NCI-H526 treated with DMSO at 0.1 percent for 48 hours (cell line): Measurements from ENCODE around the gene GNAZ.

Experiments
- DNase-seq: peaks from one replicate; lab custom pipeline; 2025; lab: John Stamatoyannopoulos, UW

GNAZ gene

DNA sequence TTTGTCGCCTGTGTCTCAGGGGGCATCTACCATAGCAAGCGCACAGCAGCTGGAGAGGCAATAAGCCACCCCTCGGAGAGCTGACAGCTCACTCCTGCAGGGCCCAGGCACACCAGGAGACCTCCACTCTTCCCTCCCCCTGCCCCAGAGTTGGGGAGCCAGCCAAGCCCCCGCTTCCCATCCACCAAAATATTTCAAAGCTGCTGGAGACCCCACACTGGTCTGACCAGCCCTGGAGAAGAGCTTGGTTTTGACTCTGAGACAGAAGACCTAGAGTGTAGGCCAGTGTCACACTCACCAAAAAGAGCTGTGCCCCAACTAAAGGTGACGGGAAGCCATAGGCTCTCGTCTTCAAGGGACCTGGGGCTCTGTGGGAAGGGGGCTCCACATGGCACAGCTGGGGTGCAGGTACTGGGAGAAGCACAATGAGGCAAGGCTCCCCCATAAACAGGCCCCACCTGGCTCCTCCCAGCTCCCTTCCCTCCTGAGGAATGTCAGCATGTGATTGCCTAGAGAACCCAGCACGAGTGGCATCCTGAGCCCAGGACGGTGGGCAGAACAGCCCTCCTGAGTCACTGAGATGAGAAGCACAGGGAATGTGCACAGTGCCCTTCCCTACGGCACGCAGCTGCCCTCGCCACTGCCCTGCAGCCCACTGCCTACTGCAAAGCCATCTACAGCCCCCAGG is 5.8 kb upstream of the GNAZ start:
- no peak for DNase-seq

DNA sequence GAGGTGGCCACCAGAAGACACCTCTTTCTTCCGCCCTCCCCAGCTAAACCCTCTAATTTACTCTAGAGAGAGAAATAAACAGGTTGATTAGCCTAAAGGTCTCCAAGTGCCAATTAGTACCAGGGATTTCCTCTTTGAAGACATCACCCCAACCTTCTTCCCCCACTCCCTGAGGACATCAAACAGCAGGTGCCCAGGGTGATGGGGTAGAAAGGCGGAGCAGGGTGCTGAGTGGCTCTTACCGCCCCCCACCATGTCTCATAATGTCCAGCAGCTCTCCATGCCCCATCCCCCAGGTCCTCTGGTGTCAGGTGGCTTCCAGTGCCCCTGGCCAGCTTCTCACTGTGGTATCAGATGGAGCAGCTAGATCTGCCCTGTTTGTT is 5.3 kb upstream of the GNAZ start:
- no peak for DNase-seq

DNA sequence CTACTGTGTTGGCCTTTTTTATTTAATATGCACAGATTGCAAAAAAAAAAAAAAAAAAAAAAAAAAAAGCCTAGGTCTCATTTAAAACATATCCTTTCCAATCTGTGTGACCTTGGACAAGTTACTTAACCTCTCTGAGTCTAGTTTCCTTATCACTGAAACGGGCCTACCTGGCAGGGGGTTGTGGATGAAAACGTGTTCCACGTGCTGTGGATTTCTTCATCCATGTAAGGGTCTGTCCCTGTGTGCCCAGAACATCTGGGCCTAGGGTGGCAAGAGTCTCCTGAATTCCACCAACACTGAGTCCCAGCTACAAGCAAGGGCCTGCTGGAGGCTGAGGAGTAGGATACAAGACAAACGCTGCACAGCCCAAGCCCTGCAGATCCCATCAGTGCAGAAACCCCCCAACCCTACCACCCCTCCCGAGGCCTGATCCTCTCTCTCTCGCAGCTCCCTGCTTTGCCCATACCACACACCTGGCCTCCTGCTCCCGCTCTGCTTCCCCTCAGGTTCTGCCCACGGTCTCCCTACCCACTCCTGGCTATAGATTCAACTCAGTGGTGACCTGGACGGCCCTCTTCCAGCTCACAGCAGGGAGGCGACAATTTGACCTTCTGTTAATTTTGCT is 4.7 kb upstream of the GNAZ start:
- DNase-seq, result no peak

- no peak for DNase-seq
These were observed 3.9 kb upstream of the GNAZ start for GRCh38 chr22:23066200-23067022.

DNA sequence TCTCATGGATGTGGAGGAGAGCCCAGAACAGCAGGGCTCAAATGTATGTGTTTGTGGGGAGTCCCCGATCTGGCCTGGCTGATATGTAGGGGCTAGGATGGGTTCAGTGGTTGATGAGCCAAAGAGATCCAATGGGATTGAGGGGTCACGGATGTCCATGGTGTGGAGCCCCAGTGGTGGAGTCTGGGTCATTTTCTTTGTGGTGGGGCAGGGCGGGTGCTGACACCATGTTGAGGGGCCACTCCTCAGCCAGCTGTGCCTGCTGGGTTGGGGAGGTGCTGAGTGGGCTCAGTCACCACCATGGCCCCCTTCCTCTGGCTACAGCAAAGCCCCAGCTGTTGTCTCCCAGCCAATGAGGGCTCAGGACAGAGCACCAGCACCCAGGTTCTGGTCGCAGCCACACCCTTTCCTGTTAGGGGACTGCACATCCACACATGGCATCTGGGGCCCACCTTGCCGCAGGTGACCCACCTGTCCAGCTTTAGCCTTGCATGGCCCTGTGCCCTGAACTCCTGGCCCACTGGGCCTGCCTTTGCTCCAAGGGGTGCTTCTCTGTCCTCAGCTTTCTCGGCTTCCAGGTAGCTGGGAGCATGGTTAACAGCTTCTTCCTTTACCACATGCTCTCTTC is 3.2 kb upstream of the GNAZ start:
- no peak for DNase-seq

- DNase-seq, result no peak
These were observed 2.6 kb upstream of the GNAZ start for GRCh38 chr22:23067691-23068090.

GRCh38 chr22:23068096-23068831 is 2.1 kb upstream of the GNAZ start:
- no peak for DNase-seq

DNA sequence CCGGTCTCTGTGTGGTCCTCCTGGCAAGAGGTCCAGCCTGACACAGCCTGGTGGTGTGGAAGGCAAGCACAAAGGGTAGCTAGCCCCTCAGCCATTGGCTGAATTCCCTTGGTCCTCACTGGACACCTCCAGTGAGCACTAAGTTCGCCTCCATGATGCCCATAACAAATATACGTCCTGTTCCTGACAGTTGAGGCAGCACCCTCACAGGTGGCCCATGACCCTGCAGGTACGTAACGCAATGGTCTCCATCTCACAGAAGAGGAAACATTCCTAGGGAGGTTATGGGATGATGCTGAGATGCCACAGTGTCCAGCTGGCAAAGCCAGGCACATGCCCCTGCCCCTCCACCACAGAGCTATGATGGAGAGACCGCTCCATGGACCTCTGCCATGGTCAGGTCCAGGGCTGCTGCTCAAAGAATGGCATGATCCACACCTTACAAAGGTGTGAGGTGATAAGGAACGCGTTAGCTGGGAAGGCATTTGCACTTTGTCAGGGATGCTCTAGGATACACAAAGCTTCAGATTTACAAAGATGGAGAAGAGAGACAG is 1.4 kb upstream of the GNAZ start:
- no peak for DNase-seq

DNA sequence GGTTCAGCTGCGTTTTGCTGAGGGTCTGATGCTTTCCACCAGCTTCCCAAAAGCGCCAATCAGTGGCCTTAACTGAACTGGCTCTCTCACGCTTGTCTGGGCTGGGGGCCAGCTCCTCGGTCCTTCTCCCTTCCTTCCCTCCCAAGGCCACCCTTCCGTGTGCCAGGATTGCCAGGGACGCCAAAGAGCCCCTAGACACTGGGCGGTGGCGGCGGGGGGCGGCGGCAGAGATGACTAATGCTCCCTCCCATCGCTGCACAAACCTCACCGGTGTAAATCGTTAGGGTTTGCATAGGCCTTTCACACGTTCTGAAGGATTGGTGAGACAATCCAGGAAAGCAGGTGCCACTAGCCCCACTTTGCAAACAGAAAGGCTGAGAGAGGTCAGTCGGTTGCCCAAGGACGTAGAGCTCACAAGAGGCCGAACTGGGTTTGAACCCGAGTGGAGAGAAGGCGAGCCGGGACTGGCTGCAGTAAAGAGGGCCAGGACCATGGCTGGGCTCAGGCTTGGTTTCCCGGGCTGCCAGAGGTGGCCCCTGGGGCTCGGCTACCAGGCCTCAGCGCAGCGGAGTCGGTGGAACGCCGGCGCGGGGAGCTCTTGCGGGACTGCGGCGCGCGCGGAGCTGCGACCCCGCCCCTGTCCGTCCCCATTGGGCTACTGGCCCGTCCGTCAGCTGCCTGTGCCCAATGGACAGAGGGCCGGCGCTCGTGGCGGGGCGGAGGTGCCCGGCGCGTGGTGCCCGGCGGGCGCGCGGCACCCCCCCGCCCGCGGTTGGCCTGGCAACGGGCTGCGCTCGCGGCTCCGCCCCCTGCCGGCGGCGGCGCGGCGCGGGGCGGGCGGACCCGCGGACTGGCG is 589 bp upstream of the GNAZ start:
- peak; percentile 54 for DNase-seq

DNA sequence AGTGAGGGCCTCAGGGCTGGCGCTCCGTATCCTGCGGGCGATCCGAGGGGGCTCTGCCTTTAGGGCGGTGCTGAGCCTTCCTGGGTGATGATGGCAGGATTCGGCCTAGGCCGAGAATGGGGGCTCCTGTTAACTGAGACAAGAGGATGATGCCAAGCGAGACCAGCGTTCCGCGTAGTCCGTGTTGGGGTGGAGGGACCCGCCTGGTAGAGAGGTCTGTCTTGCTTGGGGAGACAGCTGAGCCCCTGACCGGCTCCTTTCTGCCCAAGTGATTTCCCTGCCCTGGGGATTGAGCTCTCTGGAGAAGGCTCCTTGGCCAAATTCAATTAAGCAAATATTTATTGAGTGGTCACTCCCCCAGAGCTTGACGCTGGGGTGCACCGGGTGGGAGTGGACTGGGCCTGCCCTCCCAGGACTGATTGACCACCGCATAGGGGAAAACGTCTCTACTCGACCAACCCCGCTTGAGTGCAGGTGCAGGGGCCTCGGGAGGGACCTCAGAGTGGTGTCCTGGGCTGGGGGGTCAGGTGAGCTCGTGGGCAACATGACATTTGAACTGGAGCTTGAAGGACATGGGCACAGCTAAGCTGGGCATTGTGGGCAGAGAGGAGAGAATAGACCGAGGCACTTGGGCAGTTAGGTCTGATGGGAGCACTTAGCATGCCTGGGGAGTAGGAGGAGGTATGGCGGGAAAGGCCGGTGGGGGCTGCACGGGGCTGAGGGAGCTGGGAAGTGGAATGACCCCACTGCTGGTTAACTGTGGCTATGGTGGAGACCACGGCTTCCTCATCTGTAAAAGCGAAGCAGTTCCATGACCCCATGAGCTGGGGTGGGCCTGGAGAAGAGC is 1.1 kb downstream of the GNAZ start:
- no peak for DNase-seq

DNA sequence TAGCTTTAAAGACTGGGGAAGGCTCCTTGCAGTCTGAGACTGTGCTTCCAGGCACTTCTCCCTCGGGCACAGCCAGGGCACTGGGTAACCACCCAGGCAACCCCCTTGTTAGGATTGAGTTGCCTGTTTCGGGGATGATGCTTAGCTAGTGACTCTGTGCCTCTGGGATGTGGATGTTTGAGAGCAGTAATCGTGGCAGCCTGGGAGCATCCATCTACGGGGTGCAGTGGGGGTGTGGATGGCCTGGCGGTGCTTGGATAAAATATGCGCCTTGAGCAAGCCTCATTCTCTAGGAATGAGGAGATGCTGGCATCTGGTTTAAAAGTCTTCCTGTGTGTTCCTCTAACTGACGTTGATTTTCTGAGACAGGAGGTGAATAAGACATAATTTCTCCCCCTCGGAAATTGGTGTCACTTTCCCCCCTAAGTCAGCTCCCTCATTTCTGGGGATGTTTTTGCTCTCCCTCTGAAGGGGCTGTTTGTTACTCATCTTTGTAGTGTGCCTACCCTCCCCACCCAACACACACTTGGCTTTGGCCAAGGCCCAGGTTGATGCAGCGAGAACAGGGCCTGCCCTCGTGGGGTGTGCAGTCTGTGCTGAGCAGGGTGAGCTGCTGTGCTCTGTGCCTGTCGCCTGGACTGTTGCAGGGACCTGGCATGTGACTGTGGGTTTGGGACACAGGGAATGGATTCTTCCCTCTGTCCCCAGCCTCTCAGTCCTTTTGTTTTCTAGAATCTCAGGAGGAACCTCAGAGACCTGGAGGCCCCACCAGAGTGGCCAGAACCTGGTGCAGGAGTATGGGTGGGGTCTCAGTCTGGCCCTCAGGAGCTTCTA is 2.0 kb downstream of the GNAZ start:
- no peak for DNase-seq

- no peak for DNase-seq
These were observed 2.7 kb downstream of the GNAZ start for GRCh38 chr22:23072911-23073491.

- no peak for DNase-seq
These were observed 3.4 kb downstream of the GNAZ start for GRCh38 chr22:23073526-23074229.

- no peak for DNase-seq
These were observed 4.1 kb downstream of the GNAZ start for GRCh38 chr22:23074451-23074850.

- no peak for DNase-seq
These were observed 4.7 kb downstream of the GNAZ start for GRCh38 chr22:23075050-23075449.

- no peak for DNase-seq
These were observed 5.4 kb downstream of the GNAZ start for GRCh38 chr22:23075525-23076216.

- DNase-seq, result no peak
These were observed 6.7 kb downstream of the GNAZ start for GRCh38 chr22:23076896-23077572.
